Measurements from ENCODE around the gene TENM4. TPM values are rescaled to one million over a fixed set of nuclear protein-coding genes. Genes with fewer than 3 reads are reported as not detected.

TENM4 gene
- total RNA-seq, 1 donor, result 10.4 TPM

DNA sequence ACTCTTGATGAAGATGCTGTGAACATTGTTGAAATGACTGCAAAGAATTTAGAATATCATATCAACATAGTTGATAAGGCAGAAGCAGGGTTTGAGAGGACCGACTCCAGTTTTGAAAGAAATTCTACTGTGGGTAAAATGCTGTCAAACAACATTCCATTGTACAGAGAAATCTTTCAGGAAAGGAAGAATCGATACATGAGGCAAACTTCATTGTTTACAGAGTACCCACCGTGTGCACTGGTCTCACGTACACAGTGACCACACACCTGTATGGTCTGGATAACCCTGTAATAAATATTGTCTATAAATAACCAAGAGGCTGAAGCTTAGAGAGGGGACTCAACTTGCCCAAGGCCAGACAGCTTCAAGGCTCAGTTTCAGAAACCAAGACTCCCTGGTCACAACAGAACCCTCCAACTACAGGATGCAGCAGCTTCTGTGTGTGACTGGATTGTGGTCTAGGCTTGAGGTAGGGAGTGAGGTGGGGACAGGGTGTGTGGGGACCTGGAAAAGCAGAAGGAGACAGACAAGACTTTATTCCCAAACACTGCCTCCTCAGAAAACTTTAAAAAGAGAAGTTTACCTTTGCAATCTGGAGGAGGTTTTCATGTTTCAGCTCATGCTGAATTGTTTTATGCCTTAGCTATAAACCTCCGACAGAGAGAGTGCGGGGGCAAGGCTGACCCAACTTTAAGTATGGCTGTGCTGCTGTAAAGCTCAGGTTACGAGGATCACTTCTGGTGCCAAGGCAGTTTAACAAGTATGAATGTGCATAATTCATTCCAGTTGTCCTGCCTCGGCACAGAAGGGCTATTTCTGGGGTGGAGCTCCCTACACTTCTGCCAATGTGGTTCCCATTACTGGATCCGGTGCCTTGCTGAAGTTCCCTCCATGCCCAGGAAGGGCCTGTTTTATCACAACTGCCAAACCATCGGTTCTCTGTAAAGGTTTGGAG, 493.6 kb downstream of the TENM4 start:
- TF ChIP-seq, protein P1, sequence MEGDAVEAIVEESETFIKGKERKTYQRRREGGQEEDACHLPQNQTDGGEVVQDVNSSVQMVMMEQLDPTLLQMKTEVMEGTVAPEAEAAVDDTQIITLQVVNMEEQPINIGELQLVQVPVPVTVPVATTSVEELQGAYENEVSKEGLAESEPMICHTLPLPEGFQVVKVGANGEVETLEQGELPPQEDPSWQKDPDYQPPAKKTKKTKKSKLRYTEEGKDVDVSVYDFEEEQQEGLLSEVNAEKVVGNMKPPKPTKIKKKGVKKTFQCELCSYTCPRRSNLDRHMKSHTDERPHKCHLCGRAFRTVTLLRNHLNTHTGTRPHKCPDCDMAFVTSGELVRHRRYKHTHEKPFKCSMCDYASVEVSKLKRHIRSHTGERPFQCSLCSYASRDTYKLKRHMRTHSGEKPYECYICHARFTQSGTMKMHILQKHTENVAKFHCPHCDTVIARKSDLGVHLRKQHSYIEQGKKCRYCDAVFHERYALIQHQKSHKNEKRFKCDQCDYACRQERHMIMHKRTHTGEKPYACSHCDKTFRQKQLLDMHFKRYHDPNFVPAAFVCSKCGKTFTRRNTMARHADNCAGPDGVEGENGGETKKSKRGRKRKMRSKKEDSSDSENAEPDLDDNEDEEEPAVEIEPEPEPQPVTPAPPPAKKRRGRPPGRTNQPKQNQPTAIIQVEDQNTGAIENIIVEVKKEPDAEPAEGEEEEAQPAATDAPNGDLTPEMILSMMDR (IDR thresholded peaks at IDR 0.05; ENCODE audit: insufficient read depth, low read depth, low read length), result no peak
- DNase-seq (ENCODE audit: low read depth), result peak; percentile 22
- no peak overlapping the region for H3K4me3 ChIP-seq (ENCODE audit: low read depth, low read length)

DNA sequence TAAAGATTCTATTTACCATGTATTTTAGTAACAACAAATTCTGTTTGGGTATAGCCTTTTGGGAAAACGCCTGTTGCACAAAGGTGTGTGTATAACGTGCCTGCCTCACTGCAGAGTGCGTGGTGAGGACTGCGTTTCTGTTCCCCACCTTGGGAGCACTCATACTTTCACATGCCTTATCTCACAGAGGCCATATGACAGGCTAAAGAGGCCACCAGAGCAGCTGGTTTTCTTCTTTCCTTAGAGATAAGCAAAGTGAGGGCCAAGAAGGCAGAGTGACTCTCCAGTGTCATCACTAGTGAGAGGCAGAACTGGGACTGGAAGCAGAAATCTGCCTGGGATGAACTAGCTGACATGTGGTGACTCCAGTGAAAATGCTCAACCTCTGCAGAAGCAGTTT, 497.0 kb downstream of the TENM4 start:
- DNase-seq (ENCODE audit: low read depth), result no peak
- TF ChIP-seq, protein P1 (IDR thresholded peaks at IDR 0.05; ENCODE audit: insufficient read depth, low read depth, low read length), result no peak
- no peak overlapping the region for H3K4me3 ChIP-seq (ENCODE audit: low read depth, low read length)

DNA sequence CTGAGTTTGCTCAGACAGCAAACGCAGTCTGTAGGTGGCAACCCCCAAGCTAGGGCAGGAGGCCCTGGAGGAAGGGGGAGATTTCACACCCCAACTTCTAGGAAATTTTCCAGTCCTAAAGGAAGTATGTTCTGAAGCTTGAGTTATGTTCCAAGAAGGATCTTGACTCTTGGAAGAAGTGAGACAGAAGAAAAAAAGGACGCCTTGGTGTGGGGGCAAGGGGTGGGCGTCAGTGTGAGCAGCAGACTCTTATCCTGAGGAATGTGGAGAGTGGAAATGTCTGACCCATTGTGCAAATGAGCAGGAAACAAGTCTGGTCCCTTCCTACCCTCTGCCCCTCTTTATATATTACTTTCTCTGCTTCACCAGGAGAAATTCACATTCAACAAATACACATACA, 497.7 kb downstream of the TENM4 start:
- TF ChIP-seq, protein P1 (IDR thresholded peaks at IDR 0.05; ENCODE audit: insufficient read depth, low read depth, low read length), result no peak
- H3K4me3 ChIP-seq (ENCODE audit: low read depth, low read length), result no peak overlapping the region
- no peak for DNase-seq (ENCODE audit: low read depth)

GRCh38 chr11:78941226-78941851, 499.5 kb downstream of the TENM4 start:
- no peak for DNase-seq (ENCODE audit: low read depth)
- no peak overlapping the region for H3K4me3 ChIP-seq (ENCODE audit: low read depth, low read length)
- TF ChIP-seq, protein P1 (IDR thresholded peaks at IDR 0.05; ENCODE audit: insufficient read depth, low read depth, low read length), result no peak

DNA sequence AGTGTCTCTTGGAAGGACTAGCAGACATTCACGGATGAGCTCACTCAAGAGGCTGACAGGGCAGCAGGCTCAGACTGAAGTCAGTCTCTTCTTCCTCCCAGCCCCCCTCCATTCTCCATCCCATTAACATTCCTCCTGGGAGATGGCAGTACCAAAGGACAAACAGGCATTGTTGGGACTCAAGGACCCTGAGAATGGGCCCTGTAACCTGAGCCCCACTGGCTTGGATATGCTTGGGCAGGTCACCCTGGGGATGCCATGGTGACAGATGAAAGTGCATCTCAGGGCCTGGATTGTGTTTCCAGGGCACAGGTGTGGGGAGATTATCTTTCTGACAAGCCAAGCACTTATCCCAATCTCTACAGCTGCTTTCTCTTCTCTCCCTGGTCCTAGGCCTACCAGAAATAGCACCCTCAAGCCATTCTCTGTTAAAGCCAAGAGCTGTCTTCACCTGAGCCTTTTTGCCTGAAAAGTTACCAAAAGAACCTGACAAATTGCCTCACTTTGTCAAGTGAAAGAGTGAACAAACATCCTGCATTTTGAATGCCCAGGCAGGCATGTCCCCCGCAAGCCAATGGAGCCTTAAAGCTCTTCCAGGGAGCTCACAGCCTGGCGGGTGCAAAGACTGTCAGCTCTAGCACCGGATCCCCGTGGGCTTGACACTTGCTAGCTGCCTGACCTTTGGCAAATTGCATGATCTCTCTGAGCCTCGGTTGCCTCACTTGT, 500.2 kb downstream of the TENM4 start:
- TF ChIP-seq, protein P1 (IDR thresholded peaks at IDR 0.05; ENCODE audit: insufficient read depth, low read depth, low read length), result no peak
- no peak for DNase-seq (ENCODE audit: low read depth)
- H3K4me3 ChIP-seq (ENCODE audit: low read depth, low read length), result no peak overlapping the region

GRCh38 chr11:78938971-78939370, 501.9 kb downstream of the TENM4 start:
- TF ChIP-seq, protein P1 (IDR thresholded peaks at IDR 0.05; ENCODE audit: insufficient read depth, low read depth, low read length), result no peak
- H3K4me3 ChIP-seq (ENCODE audit: low read depth, low read length), result no peak overlapping the region
- DNase-seq (ENCODE audit: low read depth), result no peak
